ENCODE data around the gene TANGO2. TPM values are rescaled to one million over a fixed set of nuclear protein-coding genes. Genes with fewer than 3 reads are reported as not detected.

TANGO2 gene
- polyA plus RNA-seq, 1 donor from 2014 or later: 12.7 TPM

DNA sequence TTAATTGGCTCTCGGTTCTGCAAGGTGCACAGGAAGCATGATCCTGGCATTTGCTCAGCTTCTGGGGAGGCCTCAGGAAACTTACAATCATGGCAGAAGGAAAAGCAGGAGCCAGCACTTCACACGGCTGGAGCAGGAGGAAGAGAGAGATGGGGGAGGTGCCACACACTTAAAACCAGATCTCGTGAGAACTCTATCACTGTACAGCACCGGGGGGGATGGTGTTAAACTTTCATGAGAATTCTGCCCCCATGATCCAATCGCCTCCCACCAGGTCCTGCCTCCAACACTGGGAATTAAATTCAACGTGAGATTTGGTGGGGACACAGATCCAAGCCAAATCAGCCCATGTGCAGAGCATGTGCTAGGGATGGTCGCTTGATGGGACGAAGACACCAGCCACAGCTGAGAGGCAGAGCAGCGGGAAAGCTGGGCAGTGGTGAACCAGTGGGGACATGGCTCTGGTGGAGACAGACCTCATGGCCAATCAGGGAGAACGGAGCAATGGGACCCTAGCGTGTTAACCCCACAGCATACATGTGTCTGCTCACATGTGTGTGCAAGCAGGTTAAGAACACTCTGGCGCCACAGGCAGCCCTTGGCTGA is 6.2 kb downstream of the TANGO2 start:
- Histone ChIP-seq H4K20me1 (ENCODE audit: insufficient read depth) (no peaks in the 10 kb centered on the region), H2AFZ (ENCODE audit: low read depth, low read length) (no peak overlapping the region), H3K9ac (ENCODE audit: low read length) (no peak overlapping the region), H3K9me2 (ENCODE audit: insufficient read depth, low read length) (no peaks in the 10 kb centered on the region), H3K79me2 (replicated peaks; ENCODE audit: insufficient read depth, low read length) (no peaks in the 10 kb centered on the region), H3K4me3 (ENCODE audit: low read length) (no peak overlapping the region), H3F3A (ENCODE audit: insufficient read depth, low read length, poor library complexity, severe bottlenecking) (no peaks in the 10 kb centered on the region), H3K27me3 (ENCODE audit: insufficient read depth, low read depth, low read length) (no peaks in the 10 kb centered on the region), H3K36me3 (ENCODE audit: insufficient read depth, low read length) (no peaks in the 10 kb centered on the region), H3K4me2 (ENCODE audit: low read length) (no peak overlapping the region), H3K9me3 (ENCODE audit: low read length) (no peaks in the 10 kb centered on the region), H3K27ac (ENCODE audit: low read length) (no peak overlapping the region)
- no peak for TF ChIP-seq EP300 (conservative IDR thresholded peaks at IDR 0.05; ENCODE audit: poor library complexity, severe bottlenecking)
- TF ChIP-seq, protein P1, sequence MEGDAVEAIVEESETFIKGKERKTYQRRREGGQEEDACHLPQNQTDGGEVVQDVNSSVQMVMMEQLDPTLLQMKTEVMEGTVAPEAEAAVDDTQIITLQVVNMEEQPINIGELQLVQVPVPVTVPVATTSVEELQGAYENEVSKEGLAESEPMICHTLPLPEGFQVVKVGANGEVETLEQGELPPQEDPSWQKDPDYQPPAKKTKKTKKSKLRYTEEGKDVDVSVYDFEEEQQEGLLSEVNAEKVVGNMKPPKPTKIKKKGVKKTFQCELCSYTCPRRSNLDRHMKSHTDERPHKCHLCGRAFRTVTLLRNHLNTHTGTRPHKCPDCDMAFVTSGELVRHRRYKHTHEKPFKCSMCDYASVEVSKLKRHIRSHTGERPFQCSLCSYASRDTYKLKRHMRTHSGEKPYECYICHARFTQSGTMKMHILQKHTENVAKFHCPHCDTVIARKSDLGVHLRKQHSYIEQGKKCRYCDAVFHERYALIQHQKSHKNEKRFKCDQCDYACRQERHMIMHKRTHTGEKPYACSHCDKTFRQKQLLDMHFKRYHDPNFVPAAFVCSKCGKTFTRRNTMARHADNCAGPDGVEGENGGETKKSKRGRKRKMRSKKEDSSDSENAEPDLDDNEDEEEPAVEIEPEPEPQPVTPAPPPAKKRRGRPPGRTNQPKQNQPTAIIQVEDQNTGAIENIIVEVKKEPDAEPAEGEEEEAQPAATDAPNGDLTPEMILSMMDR (IDR thresholded peaks at IDR 0.05; ENCODE audit: poor library complexity, severe bottlenecking): no peak
- TF ChIP-seq MXI1 (conservative IDR thresholded peaks at IDR 0.05; ENCODE audit: poor library complexity, severe bottlenecking): no peak
- TF ChIP-seq POLR2AphosphoS5 (IDR thresholded peaks at IDR 0.05): no peak
- no peak for TF ChIP-seq SMC3 (conservative IDR thresholded peaks at IDR 0.05; ENCODE audit: poor library complexity)

DNA sequence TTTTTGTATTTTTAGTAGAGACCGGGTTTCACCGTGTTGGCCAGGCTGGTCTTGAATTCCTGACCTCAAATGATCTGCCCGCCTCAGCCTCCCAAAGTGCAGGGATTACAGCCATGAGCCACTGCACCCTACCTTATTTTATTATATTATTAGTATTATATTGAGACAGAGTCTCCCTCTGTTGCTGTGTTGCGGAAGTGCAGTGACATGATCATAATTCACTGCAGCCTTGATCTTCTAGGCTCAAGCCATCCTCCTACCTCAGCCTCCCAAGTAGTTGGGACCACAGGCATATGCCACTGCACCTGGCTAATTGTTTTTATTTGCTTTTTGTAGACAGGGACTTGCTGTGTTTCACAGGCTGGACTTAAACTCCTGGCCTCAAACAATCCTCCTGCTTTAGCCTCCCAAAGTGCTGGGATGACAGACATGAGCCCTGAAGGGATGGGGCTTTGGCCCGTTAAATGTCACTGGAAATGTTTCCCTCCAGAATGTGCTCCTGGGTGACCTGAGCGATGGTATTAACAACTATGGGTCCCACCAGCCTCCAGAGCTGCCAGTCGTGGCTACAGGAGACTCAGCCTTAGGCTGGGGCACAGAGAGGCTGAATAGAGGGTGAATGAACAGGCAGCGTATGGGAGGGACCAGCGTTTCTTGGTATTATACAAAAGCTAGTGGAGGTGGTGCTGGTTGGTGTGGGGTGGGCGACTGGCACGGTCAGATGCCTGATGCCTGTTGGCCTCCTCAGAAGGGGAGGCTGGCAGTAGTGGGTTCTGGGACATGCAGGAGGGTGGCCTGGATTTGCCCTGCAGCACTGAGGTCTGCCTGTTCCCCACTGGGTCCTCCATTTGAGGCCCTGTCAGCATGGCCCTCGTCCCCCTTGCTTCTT is 7.3 kb downstream of the TANGO2 start:
- Histone ChIP-seq H3K79me2 (replicated peaks; ENCODE audit: insufficient read depth, low read length) (no peaks in the 10 kb centered on the region), H3K27ac (ENCODE audit: low read length) (no peak overlapping the region), H4K20me1 (ENCODE audit: insufficient read depth) (no peaks in the 10 kb centered on the region)

More for the DNA sequence above, 7.3 kb downstream of the TANGO2 start:
- H3K4me2 ChIP-seq (ENCODE audit: low read length): no peak overlapping the region
- no peak overlapping the region for H2AFZ ChIP-seq (ENCODE audit: low read depth, low read length)
- no peaks in the 10 kb centered on the region for H3F3A ChIP-seq (ENCODE audit: insufficient read depth, low read length, poor library complexity, severe bottlenecking)
- H3K36me3 ChIP-seq (ENCODE audit: insufficient read depth, low read length): no peaks in the 10 kb centered on the region
- H3K9me2 ChIP-seq (ENCODE audit: insufficient read depth, low read length): no peaks in the 10 kb centered on the region
- no peak overlapping the region for H3K9ac ChIP-seq (ENCODE audit: low read length)
- TF ChIP-seq RAD21 (conservative IDR thresholded peaks at IDR 0.05): peak; percentile 17
- peak; percentile 36 for TF ChIP-seq SMC3 (conservative IDR thresholded peaks at IDR 0.05; ENCODE audit: poor library complexity)
- TF ChIP-seq, protein P2, sequence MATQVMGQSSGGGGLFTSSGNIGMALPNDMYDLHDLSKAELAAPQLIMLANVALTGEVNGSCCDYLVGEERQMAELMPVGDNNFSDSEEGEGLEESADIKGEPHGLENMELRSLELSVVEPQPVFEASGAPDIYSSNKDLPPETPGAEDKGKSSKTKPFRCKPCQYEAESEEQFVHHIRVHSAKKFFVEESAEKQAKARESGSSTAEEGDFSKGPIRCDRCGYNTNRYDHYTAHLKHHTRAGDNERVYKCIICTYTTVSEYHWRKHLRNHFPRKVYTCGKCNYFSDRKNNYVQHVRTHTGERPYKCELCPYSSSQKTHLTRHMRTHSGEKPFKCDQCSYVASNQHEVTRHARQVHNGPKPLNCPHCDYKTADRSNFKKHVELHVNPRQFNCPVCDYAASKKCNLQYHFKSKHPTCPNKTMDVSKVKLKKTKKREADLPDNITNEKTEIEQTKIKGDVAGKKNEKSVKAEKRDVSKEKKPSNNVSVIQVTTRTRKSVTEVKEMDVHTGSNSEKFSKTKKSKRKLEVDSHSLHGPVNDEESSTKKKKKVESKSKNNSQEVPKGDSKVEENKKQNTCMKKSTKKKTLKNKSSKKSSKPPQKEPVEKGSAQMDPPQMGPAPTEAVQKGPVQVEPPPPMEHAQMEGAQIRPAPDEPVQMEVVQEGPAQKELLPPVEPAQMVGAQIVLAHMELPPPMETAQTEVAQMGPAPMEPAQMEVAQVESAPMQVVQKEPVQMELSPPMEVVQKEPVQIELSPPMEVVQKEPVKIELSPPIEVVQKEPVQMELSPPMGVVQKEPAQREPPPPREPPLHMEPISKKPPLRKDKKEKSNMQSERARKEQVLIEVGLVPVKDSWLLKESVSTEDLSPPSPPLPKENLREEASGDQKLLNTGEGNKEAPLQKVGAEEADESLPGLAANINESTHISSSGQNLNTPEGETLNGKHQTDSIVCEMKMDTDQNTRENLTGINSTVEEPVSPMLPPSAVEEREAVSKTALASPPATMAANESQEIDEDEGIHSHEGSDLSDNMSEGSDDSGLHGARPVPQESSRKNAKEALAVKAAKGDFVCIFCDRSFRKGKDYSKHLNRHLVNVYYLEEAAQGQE (IDR thresholded peaks at IDR 0.05; ENCODE audit: borderline replicate concordance): no peak
- no peak for TF ChIP-seq TAF1 (IDR thresholded peaks at IDR 0.05; ENCODE audit: low read depth)
- no peak for TF ChIP-seq POLR2AphosphoS5 (IDR thresholded peaks at IDR 0.05)
- H3K9me3 ChIP-seq (ENCODE audit: low read length): no peaks in the 10 kb centered on the region
- H3K4me3 ChIP-seq (ENCODE audit: low read length): no peak overlapping the region
- no peaks in the 10 kb centered on the region for H3K27me3 ChIP-seq (ENCODE audit: insufficient read depth, low read depth, low read length)

Measured in neural cell (in vitro differentiated cells).